Eye (tissue), 1 donor: ENCODE results near the gene BRCA2.

ENCODE experiments used
- DNase-seq: peaks from one replicate; pipeline ENCODE4 v3.0.0-alpha.2; 2015

Gene BRCA2

GRCh38 chr13:32384702-32385101 lies 69.4 kb downstream of the BRCA2 start:
- no peak for DNase-seq

- no peak for DNase-seq
These were observed 70.1 kb downstream of the BRCA2 start for GRCh38 chr13:32385410-32385809.

GRCh38 chr13:32390048-32390447 lies 74.7 kb downstream of the BRCA2 start:
- no peak for DNase-seq

- no peak for DNase-seq
These were observed 75.2 kb downstream of the BRCA2 start for GRCh38 chr13:32390484-32390883.

- DNase-seq, result peak; percentile 10
These were observed 75.9 kb downstream of the BRCA2 start for GRCh38 chr13:32391101-32391619.

- DNase-seq, result no peak
These were observed 87.8 kb downstream of the BRCA2 start for GRCh38 chr13:32403108-32403507.

GRCh38 chr13:32407854-32408253 lies 92.5 kb downstream of the BRCA2 start:
- DNase-seq, result no peak

GRCh38 chr13:32408296-32409000 lies 93.1 kb downstream of the BRCA2 start:
- no peak for DNase-seq

- no peak for DNase-seq
These were observed 93.6 kb downstream of the BRCA2 start for GRCh38 chr13:32409001-32409313.

GRCh38 chr13:32409561-32410421 lies 94.5 kb downstream of the BRCA2 start:
- DNase-seq, result peak; percentile 70

GRCh38 chr13:32413284-32413683 lies 98.0 kb downstream of the BRCA2 start:
- DNase-seq, result no peak

GRCh38 chr13:32414580-32414979 lies 99.3 kb downstream of the BRCA2 start:
- no peak for DNase-seq

GRCh38 chr13:32415019-32415418 lies 99.7 kb downstream of the BRCA2 start:
- DNase-seq, result no peak

- DNase-seq, result no peak
These were observed 102.7 kb downstream of the BRCA2 start for GRCh38 chr13:32417995-32418394.

- DNase-seq, result no peak
These were observed 104.6 kb downstream of the BRCA2 start for GRCh38 chr13:32419862-32420261.

GRCh38 chr13:32423592-32423991 lies 108.3 kb downstream of the BRCA2 start:
- no peak for DNase-seq

GRCh38 chr13:32425158-32425557 lies 109.8 kb downstream of the BRCA2 start:
- DNase-seq, result no peak

- no peak for DNase-seq
These were observed 111.1 kb downstream of the BRCA2 start for GRCh38 chr13:32426191-32426989.

GRCh38 chr13:32426990-32427851 lies 111.9 kb downstream of the BRCA2 start:
- DNase-seq, result peak; percentile 80

GRCh38 chr13:32427852-32428580 lies 112.7 kb downstream of the BRCA2 start, which contains the start of gene N4BP2L1:
Gene N4BP2L1 (minus strand): TSS chr13:32428130. CDS start chr13:32428082, 48 bp downstream.
- DNase-seq, result peak; percentile 81
